Ovary (tissue), 3 donors: Measurements from ENCODE around the gene ARHGDIA.

Experiments
- CTCF ChIP-seq, 3 donors: fragments of 450-650 bp in 2 of 3; fragments of 200-600 bp in 1 of 3; IDR thresholded peaks; one replicate each; pipeline versions ENCODE4 v1.5.1 to v1.8.0; 2016 to 2022; ENCODE audit warnings: antibody characterized with exemption in 3 of 3, mild to moderate bottlenecking in 1 of 3
- EP300 ChIP-seq: sonication (generic); formaldehyde crosslinking; IDR thresholded peaks from one replicate; pipeline ENCODE4 v1.6.1; 2017; ENCODE audit warnings: antibody characterized with exemption
- POLR2A ChIP-seq: fragments of 450-650 bp; IDR thresholded peaks from one replicate; pipeline ENCODE4 v1.6.1; 2017; ENCODE audit warnings: antibody characterized with exemption, mild to moderate bottlenecking, moderate library complexity
- donor health status: DM: no; HTN: no; CAD: no.

DNA sequence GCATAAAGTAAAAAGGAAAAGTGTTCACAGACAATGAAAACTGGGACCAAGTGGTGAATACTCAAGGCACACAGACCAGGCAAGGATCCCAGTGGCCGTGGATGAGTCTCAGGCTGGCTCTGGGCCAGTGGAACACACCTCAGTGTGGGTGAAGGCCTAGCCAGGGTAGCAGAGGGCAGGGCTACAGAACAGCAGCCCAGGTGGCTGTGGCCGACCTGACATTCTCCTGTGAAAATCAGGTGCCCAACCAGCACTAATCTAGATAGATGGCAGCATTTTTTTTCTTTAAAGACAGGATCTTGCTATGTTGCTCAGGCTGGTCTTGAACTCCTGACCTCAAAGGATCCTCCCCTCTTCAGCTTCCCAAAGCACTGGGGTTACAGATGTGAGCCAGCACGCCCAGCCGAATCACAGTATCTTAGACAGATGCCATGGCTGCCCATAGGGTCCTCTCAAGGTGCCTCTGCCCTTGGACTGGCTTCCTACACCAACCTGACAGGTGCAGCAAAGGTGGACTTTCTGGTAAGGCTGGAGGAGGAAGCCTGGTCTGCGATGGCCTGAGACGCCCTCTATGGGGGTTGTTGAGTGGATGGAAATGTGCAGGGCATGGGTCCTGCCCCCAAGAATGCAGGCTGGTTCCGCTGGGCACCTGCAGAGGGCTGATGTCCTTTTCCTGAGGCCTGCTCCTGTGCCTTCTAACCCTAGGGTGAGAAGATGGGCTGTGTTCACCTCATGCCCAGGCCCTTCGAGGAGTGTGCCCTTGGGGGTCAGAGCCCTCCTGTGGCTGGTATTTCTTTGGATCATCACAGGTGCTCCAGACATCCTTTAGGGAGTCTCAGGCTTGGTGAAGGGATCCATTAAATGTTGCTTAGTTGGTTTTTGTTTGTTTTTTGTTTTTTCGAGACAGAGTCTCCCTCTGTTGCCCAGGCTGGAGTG, 7.0 kb downstream of the ARHGDIA start:
- TF ChIP-seq CTCF (IDR thresholded peaks at IDR 0.05) (no peak), POLR2A (no peak), EP300 (no peak)
